ENCODE results near the gene CUEDC1. TPM values are rescaled to one million over a fixed set of nuclear protein-coding genes. Genes with fewer than 3 reads are reported as not detected.

CUEDC1 gene
- total and polyA plus RNA-seq, 2 of the 13 experiments (the other 11 are each of a cell fraction or from before 2014, with no cell fraction given), result 7.4 to 12.9 TPM

GRCh38 chr17:57838453-57838852 is 116.8 kb downstream of the CUEDC1 start (continued):
- TF ChIP-seq, protein P1, sequence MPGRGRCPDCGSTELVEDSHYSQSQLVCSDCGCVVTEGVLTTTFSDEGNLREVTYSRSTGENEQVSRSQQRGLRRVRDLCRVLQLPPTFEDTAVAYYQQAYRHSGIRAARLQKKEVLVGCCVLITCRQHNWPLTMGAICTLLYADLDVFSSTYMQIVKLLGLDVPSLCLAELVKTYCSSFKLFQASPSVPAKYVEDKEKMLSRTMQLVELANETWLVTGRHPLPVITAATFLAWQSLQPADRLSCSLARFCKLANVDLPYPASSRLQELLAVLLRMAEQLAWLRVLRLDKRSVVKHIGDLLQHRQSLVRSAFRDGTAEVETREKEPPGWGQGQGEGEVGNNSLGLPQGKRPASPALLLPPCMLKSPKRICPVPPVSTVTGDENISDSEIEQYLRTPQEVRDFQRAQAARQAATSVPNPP (CRISPR knock-in tag; IDR thresholded peaks at IDR 0.05), result 0 out of 2 replicates have a peak, but pooled peaks have one; percentile 23
- TF ChIP-seq, protein P2, sequence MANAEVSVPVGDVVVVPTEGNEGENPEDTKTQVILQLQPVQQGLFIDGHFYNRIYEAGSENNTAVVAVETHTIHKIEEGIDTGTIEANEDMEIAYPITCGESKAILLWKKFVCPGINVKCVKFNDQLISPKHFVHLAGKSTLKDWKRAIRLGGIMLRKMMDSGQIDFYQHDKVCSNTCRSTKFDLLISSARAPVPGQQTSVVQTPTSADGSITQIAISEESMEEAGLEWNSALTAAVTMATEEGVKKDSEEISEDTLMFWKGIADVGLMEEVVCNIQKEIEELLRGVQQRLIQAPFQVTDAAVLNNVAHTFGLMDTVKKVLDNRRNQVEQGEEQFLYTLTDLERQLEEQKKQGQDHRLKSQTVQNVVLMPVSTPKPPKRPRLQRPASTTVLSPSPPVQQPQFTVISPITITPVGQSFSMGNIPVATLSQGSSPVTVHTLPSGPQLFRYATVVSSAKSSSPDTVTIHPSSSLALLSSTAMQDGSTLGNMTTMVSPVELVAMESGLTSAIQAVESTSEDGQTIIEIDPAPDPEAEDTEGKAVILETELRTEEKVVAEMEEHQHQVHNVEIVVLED (CRISPR knock-in tag; IDR thresholded peaks at IDR 0.05; ENCODE audit: borderline replicate concordance), result peak; percentile 29; the same call in 1 of the 2 replicates
- TF ChIP-seq NCOA1 (CRISPR knock-in tag; IDR thresholded peaks at IDR 0.05) (no peak), FOXA1 (IDR thresholded peaks at IDR 0.05) (no peak), FOXA1 (CRISPR knock-in tag; IDR thresholded peaks at IDR 0.05) (peak; percentile 56; the same call in 1 of the 2 replicates), SKIL (CRISPR knock-in tag; IDR thresholded peaks at IDR 0.05; ENCODE audit: borderline replicate concordance) (peak; percentile 79), MYPOP (CRISPR knock-in tag; IDR thresholded peaks at IDR 0.05) (0 out of 2 replicates have a peak, but pooled peaks have one; percentile 35), ZFYVE20 (CRISPR knock-in tag; IDR thresholded peaks at IDR 0.05; ENCODE audit: borderline replicate concordance, low read depth) (no peak), SALL1 (CRISPR knock-in tag; IDR thresholded peaks at IDR 0.05) (peak; percentile 86), ZNF605 (CRISPR knock-in tag; IDR thresholded peaks at IDR 0.05) (0 out of 2 replicates have a peak, but pooled peaks have one; percentile 37), ZSCAN9 (CRISPR knock-in tag; IDR thresholded peaks at IDR 0.05; ENCODE audit: borderline replicate concordance) (no peak; the same call in 1 of the 2 replicates), ZNF510 (CRISPR knock-in tag; IDR thresholded peaks at IDR 0.05; ENCODE audit: low read depth) (0 out of 2 replicates have a peak, but pooled peaks have one; percentile 65), POLR2A (IDR thresholded peaks at IDR 0.05; ENCODE audit: insufficient read depth in 1 of 2, low read depth in 2 of 2, low read length in 2 of 2) (no peak), ZNF549 (CRISPR knock-in tag; IDR thresholded peaks at IDR 0.05) (no peak), SAFB2 (CRISPR knock-in tag; IDR thresholded peaks at IDR 0.05; ENCODE audit: borderline replicate concordance, low read depth) (peak; percentile 46; the same call in 1 of the 2 replicates)
- TF ChIP-seq, protein P3, sequence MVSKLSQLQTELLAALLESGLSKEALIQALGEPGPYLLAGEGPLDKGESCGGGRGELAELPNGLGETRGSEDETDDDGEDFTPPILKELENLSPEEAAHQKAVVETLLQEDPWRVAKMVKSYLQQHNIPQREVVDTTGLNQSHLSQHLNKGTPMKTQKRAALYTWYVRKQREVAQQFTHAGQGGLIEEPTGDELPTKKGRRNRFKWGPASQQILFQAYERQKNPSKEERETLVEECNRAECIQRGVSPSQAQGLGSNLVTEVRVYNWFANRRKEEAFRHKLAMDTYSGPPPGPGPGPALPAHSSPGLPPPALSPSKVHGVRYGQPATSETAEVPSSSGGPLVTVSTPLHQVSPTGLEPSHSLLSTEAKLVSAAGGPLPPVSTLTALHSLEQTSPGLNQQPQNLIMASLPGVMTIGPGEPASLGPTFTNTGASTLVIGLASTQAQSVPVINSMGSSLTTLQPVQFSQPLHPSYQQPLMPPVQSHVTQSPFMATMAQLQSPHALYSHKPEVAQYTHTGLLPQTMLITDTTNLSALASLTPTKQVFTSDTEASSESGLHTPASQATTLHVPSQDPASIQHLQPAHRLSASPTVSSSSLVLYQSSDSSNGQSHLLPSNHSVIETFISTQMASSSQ (IDR thresholded peaks at IDR 0.05; ENCODE audit: low read depth), result no peak
- TF ChIP-seq, protein P3 (CRISPR knock-in tag; IDR thresholded peaks at IDR 0.05; ENCODE audit: borderline replicate concordance), result peak; percentile 70; the same call in 1 of the 2 replicates
- TF ChIP-seq, protein P4, sequence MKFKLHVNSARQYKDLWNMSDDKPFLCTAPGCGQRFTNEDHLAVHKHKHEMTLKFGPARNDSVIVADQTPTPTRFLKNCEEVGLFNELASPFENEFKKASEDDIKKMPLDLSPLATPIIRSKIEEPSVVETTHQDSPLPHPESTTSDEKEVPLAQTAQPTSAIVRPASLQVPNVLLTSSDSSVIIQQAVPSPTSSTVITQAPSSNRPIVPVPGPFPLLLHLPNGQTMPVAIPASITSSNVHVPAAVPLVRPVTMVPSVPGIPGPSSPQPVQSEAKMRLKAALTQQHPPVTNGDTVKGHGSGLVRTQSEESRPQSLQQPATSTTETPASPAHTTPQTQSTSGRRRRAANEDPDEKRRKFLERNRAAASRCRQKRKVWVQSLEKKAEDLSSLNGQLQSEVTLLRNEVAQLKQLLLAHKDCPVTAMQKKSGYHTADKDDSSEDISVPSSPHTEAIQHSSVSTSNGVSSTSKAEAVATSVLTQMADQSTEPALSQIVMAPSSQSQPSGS (CRISPR knock-in tag; IDR thresholded peaks at IDR 0.05), result peak; percentile 87; the same call in 1 of the 2 replicates

Measured in HepG2 (cell line).